Fibroblast of lung (primary cell): ENCODE results near the gene FAF2. TPM values are rescaled to one million over a fixed set of nuclear protein-coding genes. Genes with fewer than 3 reads are reported as not detected.

ENCODE experiments used
- DNase-seq, 2 donors: peaks; one replicate each; pipeline versions ENCODE4 v3.0.0 to v3.0.0-alpha.2; 2010; ENCODE audit warnings: low read depth in 2 of 2
- H2AFZ ChIP-seq: 2 replicates; pipeline ENCODE4 v1.5.1; 2012; ENCODE audit warnings: low read length, control low read depth, inconsistent platforms
- H3K27ac ChIP-seq: 2 replicates; pipeline ENCODE4 v1.5.1; 2011; ENCODE audit warnings: low read length, control low read depth; ENCODE audit not compliant: insufficient read depth
- H3K27me3 ChIP-seq: 2 replicates; pipeline ENCODE4 v1.5.1; 2011; ENCODE audit warnings: mild to moderate bottlenecking, low read length; ENCODE audit not compliant: control insufficient read depth, insufficient read depth
- H3K36me3 ChIP-seq: 2 replicates; pipeline ENCODE4 v1.5.1; 2011; ENCODE audit warnings: low read length; ENCODE audit not compliant: control insufficient read depth, insufficient read depth
- H3K4me1 ChIP-seq: 2 replicates; pipeline ENCODE4 v1.5.1; 2011; ENCODE audit warnings: low read length; ENCODE audit not compliant: control insufficient read depth, insufficient read depth; ENCODE audit errors: extremely low read depth
- H3K4me2 ChIP-seq: 2 replicates; pipeline ENCODE4 v1.5.1; 2011; ENCODE audit warnings: low read length, control low read depth; ENCODE audit not compliant: insufficient read depth; ENCODE audit errors: extremely low read depth
- H3K4me3 ChIP-seq, 4 experiments: fragments of 200-600 bp in 1 of 4; sonication (generic) in 1 of 4; replicated peaks in 1 of 4; 2 replicates each; pipeline ENCODE4 v1.5.1; 2011 to 2016; ENCODE audit warnings: low read length in 4 of 4, low read depth in 3 of 4, mild to moderate bottlenecking in 3 of 4, control low read depth in 2 of 4, inconsistent platforms in 1 of 4, mixed read lengths in 1 of 4; ENCODE audit not compliant: insufficient read depth in 1 of 4; ENCODE audit errors: control extremely low read depth in 1 of 4
- H3K79me2 ChIP-seq: 2 replicates; pipeline ENCODE4 v1.5.1; 2012; ENCODE audit warnings: mild to moderate bottlenecking, low read length, inconsistent platforms; ENCODE audit not compliant: control insufficient read depth, insufficient read depth
- H3K9ac ChIP-seq: 2 replicates; pipeline ENCODE4 v1.5.1; 2011; ENCODE audit warnings: mild to moderate bottlenecking, low read length, control low read depth; ENCODE audit not compliant: insufficient read depth
- H3K9me3 ChIP-seq: 2 replicates; pipeline ENCODE4 v1.5.1; 2012; ENCODE audit warnings: low read depth, low read length; ENCODE audit not compliant: control insufficient read depth, insufficient read depth
- H4K20me1 ChIP-seq: 2 replicates; pipeline ENCODE4 v1.5.1; 2011; ENCODE audit warnings: low read length; ENCODE audit not compliant: control insufficient read depth, insufficient read depth; ENCODE audit errors: extremely low read depth
- EZH2 ChIP-seq: IDR thresholded peaks from 2 replicates; pipeline ENCODE4 v1.5.1; 2012; ENCODE audit warnings: low read length, control low read depth, mild to moderate bottlenecking; ENCODE audit errors: missing control alignments
- polyA plus RNA-seq, 2 donors: library from polyadenylated mRNA; depleted of rRNA in 1 of 2; stranded (reverse) in 1 of 2; unstranded in 1 of 2; fragments of >200 nt; gene quantifications; 2 replicates each; pipeline ENCODE4 v1.2.1, GENCODE V29; 2011 to 2012; ENCODE audit warnings: missing spikeins in 1 of 2
- total RNA-seq: library from RNA; depleted of rRNA; stranded (reverse); fragments of >200 nt; gene quantifications from 2 replicates; pipeline ENCODE4 v1.2.1, GENCODE V29; 2014
- TF ChIP-seq, protein P1 (sequence below), 2 donors: IDR thresholded peaks in 1 of 2; conservative IDR thresholded peaks in 1 of 2; 1 replicate in 1 of 2; 2 replicates in 1 of 2; pipeline ENCODE4 v1.5.1; 2011 to 2012; ENCODE audit warnings: low read length in 2 of 2, control low read depth in 1 of 2, inconsistent platforms in 1 of 2, low read depth in 1 of 2, mild to moderate bottlenecking in 1 of 2

FAF2 gene
- total and polyA plus RNA-seq, 2 donors (not counting 1 experiment from before 2014, with no cell fraction given), result 38.5 to 55.5 TPM

GRCh38 chr5:176436656-176437055 is 11.5 kb upstream of the FAF2 start:
- peak in 1 of 2 donors; percentile 71 for DNase-seq
- Histone ChIP-seq H3K27me3 (no peaks in the 10 kb centered on the region), H2AFZ (peak overlapping the region; percentile 37), H3K79me2 (no peaks in the 10 kb centered on the region), H3K9ac (no peak overlapping the region), H3K36me3 (no peaks in the 10 kb centered on the region), H3K4me2 (peak overlapping the region; percentile 69), H3K27ac (no peak overlapping the region), H4K20me1 (no peaks in the 10 kb centered on the region), H3K4me1 (peaks cover 2% of the 10 kb centered on the region), H3K4me3 (peak overlapping the region in 1 of 4 experiments; percentile 19), H3K9me3 (no peaks in the 10 kb centered on the region)
- no peak for TF ChIP-seq EZH2
- TF ChIP-seq, protein P1, sequence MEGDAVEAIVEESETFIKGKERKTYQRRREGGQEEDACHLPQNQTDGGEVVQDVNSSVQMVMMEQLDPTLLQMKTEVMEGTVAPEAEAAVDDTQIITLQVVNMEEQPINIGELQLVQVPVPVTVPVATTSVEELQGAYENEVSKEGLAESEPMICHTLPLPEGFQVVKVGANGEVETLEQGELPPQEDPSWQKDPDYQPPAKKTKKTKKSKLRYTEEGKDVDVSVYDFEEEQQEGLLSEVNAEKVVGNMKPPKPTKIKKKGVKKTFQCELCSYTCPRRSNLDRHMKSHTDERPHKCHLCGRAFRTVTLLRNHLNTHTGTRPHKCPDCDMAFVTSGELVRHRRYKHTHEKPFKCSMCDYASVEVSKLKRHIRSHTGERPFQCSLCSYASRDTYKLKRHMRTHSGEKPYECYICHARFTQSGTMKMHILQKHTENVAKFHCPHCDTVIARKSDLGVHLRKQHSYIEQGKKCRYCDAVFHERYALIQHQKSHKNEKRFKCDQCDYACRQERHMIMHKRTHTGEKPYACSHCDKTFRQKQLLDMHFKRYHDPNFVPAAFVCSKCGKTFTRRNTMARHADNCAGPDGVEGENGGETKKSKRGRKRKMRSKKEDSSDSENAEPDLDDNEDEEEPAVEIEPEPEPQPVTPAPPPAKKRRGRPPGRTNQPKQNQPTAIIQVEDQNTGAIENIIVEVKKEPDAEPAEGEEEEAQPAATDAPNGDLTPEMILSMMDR (conservative IDR thresholded peaks at IDR 0.05 in 1 of 2, IDR thresholded peaks at IDR 0.05 in 1 of 2; ENCODE audit: low read depth in 1 of 2, low read length in 2 of 2), result no peak

DNA sequence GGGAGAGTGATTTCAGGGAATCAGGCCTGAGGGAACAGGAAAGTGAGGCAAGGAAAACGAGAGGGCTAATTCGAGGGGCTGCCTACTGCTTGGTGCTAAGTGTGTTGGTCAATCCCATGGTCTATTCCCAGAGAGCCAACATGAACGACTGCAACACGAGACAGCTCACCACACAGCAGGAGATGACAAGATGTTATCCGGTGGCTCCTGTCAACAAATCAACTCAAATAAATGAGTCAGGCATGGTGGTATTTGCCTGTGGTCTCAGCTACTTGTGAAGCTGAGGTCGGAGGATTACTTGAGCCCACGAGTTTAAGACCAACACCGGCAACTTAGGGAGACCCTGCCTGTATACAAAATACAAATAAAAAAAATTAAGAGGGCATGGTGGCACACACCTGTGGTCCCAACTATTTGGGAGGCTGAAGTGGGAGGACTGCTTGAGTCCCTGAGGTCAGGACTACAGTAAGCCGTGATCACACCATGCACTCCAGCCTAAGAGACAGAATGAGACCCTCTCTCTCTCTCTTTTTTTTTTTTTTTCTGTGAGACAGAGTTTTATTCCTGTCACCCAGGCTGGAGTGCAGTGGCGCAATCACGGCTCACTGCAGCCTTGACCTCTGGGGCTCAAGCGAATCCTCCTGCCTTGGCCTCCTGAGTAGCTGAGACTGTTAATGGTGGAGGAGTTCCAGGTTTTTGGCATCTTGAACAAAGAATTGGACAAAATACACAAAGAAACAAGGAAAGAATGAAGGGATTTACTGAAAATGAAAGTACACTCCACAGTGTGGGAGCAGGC is 9.0 kb upstream of the FAF2 start:
- no peak for TF ChIP-seq EZH2
- TF ChIP-seq, protein P1 (conservative IDR thresholded peaks at IDR 0.05 in 1 of 2, IDR thresholded peaks at IDR 0.05 in 1 of 2; ENCODE audit: low read depth in 1 of 2, low read length in 2 of 2), result no peak
- Histone ChIP-seq H3K79me2 (no peaks in the 10 kb centered on the region), H3K4me1 (peaks cover 2% of the 10 kb centered on the region), H3K9ac (no peak overlapping the region), H3K4me2 (no peak overlapping the region), H2AFZ (no peak overlapping the region), H3K9me3 (no peaks in the 10 kb centered on the region), H3K27me3 (no peaks in the 10 kb centered on the region), H3K36me3 (no peaks in the 10 kb centered on the region), H3K27ac (no peak overlapping the region), H4K20me1 (no peaks in the 10 kb centered on the region), H3K4me3 (no peak overlapping the region)
- DNase-seq, result peak; percentile 37 to 76

GRCh38 chr5:176440927-176441706 is 7.1 kb upstream of the FAF2 start:
- peak in 1 of 2 donors; percentile 25 for DNase-seq
- peaks cover 2% of the 10 kb centered on the region for H3K4me1 ChIP-seq
- no peak overlapping the region for H3K27ac ChIP-seq

More at GRCh38 chr5:176440927-176441706, 7.1 kb upstream of the FAF2 start:
- Histone ChIP-seq H2AFZ (no peak overlapping the region), H3K27me3 (no peaks in the 10 kb centered on the region), H3K79me2 (no peaks in the 10 kb centered on the region), H3K36me3 (no peaks in the 10 kb centered on the region), H3K4me2 (no peak overlapping the region), H3K4me3 (no peak overlapping the region), H4K20me1 (no peaks in the 10 kb centered on the region), H3K9ac (no peak overlapping the region), H3K9me3 (no peaks in the 10 kb centered on the region)
- TF ChIP-seq, protein P1 (conservative IDR thresholded peaks at IDR 0.05 in 1 of 2, IDR thresholded peaks at IDR 0.05 in 1 of 2; ENCODE audit: low read depth in 1 of 2, low read length in 2 of 2), result no peak
- TF ChIP-seq EZH2, result no peak
